Breast epithelium (tissue), 4 donors: ENCODE results near the gene CACNA2D4. TPM values are rescaled to one million over a fixed set of nuclear protein-coding genes. Genes with fewer than 3 reads are reported as not detected.

ENCODE experiments used
- DNase-seq, 2 donors: peaks; one replicate each; pipeline ENCODE4 v3.0.0-alpha.2; 2019; ENCODE audit warnings: low spot score in 2 of 2
- H3K27ac ChIP-seq, 2 donors: fragments of 200-600 bp; sonication (generic) in 1 of 2; one replicate each; pipeline ENCODE4 v1.5.1; 2016 to 2019; ENCODE audit warnings: mild to moderate bottlenecking in 1 of 2
- H3K27me3 ChIP-seq, 2 donors: fragments of 200-600 bp; sonication (generic) in 1 of 2; one replicate each; pipeline versions ENCODE4 v1.5.1 to v1.6.0; 2017 to 2019; ENCODE audit warnings: control low read depth in 1 of 2, mild to moderate bottlenecking in 1 of 2
- H3K36me3 ChIP-seq: fragments of 200-600 bp; one replicate; pipeline ENCODE4 v1.5.1; 2019
- H3K4me1 ChIP-seq, 2 donors: fragments of 200-600 bp; sonication (generic); one replicate each; pipeline ENCODE4 v1.5.1; 2016 to 2019; ENCODE audit warnings: control low read depth in 1 of 2
- H3K4me3 ChIP-seq, 3 donors: fragments of 200-600 bp; sonication (generic); 1 replicate in 2 of 3; 2 replicates in 1 of 3; pipeline ENCODE4 v1.5.1; 2016 to 2019; ENCODE audit warnings: mild to moderate bottlenecking in 3 of 3, moderate library complexity in 2 of 3
- H3K9me3 ChIP-seq, 2 donors: fragments of 200-600 bp; sonication (generic) in 1 of 2; one replicate each; pipeline ENCODE4 v1.5.1; 2016 to 2019; ENCODE audit warnings: control low read depth in 1 of 2
- POLR2A ChIP-seq: fragments of 450-650 bp; IDR thresholded peaks from one replicate; pipeline ENCODE4 v1.6.1; 2016; ENCODE audit warnings: antibody characterized with exemption, mild to moderate bottlenecking, moderate library complexity
- POLR2AphosphoS5 ChIP-seq, 3 donors: sonication (generic); formaldehyde crosslinking; IDR thresholded peaks; one replicate each; pipeline ENCODE4 v1.6.1; 2017; ENCODE audit warnings: antibody characterized with exemption in 3 of 3
- intact Hi-C: fragments of 100-400 bp; cut with DNase I; formaldehyde crosslinking; loops from one replicate; pipeline ENCODE4 v1.15.1; 2023; ENCODE audit warnings: low total_unique reads
- total RNA-seq, 3 donors: library from RNA; depleted of rRNA; stranded (reverse); fragments of >200 nt; gene quantifications; one replicate each; pipeline ENCODE4 v1.1.0, GENCODE V29; 2016
- TF ChIP-seq, protein P1 (sequence below), 3 donors: fragments of 450-650 bp; IDR thresholded peaks; one replicate each; pipeline ENCODE4 v1.5.1; 2016 to 2017; ENCODE audit warnings: antibody characterized with exemption in 3 of 3, mild to moderate bottlenecking in 3 of 3, moderate library complexity in 3 of 3

Gene CACNA2D4
- total RNA-seq, 3 donors from 2014 or later, result 3.2 to 10.2 (median 3.3) TPM

DNA sequence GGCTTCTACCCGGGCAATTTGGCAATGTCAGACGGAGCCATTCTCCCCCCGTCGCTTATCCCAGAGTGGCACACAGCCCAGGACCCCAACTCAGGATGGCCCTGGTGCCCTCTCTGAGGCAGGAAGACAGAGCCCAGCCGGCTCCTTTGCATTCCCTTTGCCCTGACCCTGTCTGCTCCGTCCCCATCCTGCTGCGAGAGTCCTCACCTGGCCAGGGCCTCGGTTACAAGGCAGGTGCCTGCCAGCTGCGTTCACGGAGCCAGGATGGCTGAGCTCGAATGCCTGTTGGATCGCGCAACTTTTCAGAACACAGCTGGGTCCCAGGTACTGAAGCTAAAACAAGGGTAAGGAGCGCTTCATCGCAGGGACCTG lies 79.5 kb downstream of the CACNA2D4 start:
- Histone ChIP-seq H3K36me3 (no peaks in the 10 kb centered on the region), H3K27ac (no peak overlapping the region), H3K27me3 (peaks cover 0 to 34% of the 10 kb centered on the region in 2 donors), H3K4me1 (no peaks in the 10 kb centered on the region), H3K4me3 (no peak overlapping the region), H3K9me3 (no peaks in the 10 kb centered on the region)
- intact Hi-C loops, result no loop called here
- TF ChIP-seq, protein P1, sequence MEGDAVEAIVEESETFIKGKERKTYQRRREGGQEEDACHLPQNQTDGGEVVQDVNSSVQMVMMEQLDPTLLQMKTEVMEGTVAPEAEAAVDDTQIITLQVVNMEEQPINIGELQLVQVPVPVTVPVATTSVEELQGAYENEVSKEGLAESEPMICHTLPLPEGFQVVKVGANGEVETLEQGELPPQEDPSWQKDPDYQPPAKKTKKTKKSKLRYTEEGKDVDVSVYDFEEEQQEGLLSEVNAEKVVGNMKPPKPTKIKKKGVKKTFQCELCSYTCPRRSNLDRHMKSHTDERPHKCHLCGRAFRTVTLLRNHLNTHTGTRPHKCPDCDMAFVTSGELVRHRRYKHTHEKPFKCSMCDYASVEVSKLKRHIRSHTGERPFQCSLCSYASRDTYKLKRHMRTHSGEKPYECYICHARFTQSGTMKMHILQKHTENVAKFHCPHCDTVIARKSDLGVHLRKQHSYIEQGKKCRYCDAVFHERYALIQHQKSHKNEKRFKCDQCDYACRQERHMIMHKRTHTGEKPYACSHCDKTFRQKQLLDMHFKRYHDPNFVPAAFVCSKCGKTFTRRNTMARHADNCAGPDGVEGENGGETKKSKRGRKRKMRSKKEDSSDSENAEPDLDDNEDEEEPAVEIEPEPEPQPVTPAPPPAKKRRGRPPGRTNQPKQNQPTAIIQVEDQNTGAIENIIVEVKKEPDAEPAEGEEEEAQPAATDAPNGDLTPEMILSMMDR (IDR thresholded peaks at IDR 0.05), result no peak
- TF ChIP-seq POLR2AphosphoS5 (IDR thresholded peaks at IDR 0.05), result no peak
- no peak for TF ChIP-seq POLR2A
- no peak for DNase-seq

DNA sequence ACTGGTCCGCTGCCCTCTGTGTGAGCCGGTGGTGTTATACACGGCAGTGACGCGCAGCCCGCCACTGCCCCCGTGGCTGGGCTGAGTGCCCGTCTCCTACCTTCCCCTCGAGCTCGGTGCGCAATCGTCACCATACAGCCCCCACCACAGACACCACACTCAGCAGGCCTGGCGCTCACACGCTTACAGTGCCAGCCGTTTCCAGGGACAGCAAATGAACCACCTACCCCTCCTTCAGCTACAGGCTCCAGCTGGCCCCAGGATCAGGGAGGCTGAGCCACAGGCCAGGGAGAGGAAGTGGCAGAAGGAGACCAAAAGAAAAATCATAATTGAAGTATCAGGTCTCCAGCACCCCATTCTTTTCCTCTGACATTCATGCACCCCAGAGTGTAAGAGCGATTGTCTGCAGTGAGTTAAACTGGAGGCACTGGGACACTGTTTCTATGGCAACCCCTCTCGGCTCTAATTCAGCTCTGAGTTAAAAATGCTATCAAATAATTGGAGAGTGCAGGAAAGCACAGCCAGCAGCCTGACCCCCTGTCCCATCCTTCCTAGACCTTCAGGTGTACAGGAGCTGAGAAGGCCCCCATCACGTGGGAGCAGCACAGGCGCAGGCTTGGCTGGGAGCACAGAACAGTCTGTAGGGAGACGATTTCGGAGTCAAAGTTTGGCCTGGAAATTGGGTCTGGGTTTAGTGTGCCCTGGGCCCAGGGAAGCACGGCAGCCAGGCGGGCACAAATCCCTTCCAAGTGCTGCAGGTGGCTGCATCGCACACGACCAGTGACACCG lies 80.1 kb downstream of the CACNA2D4 start:
- H3K4me1 ChIP-seq, result no peaks in the 10 kb centered on the region
- H3K27ac ChIP-seq, result no peak overlapping the region
- H3K36me3 ChIP-seq, result no peaks in the 10 kb centered on the region
- TF ChIP-seq, protein P1 (IDR thresholded peaks at IDR 0.05), result no peak
- TF ChIP-seq POLR2A, result no peak
- no peak for TF ChIP-seq POLR2AphosphoS5 (IDR thresholded peaks at IDR 0.05)
- no peak overlapping the region for H3K4me3 ChIP-seq
- no peak for DNase-seq
- H3K9me3 ChIP-seq, result no peaks in the 10 kb centered on the region
- intact Hi-C loops, result no loop called here
- peaks cover 0 to 34% of the 10 kb centered on the region in 2 donors for H3K27me3 ChIP-seq

DNA sequence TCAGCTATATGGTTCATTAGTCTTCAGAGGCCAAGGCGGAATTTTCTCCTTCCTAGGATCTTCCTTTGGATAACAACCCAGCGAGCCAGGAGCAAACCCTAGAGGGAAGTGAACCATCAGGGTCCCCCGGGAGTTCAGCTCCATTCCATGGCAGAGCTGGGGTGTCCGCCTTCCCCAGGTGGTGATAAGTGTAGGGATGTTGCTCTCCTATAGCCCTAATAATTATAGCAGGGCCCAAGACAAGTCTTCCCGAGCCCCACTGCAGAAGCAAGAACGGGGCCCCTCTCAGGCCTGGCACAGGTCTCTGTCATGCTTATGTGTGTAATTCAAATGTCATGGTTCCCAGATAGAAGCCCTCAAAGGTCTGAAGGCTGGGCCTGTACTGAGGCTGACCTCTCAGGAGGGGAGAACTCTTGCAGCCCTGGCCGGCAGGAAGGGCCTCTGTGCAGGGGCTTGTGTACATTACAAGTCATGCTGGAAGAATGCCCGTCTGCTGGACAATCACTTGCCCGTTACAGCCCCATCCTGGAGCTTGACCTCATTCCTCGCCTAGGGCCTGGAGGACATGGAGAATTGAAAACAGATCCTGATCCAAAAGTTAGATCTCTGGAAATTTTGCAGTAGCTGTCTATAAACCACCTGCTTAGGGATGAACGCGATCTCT lies 80.8 kb downstream of the CACNA2D4 start:
- Histone ChIP-seq H3K27me3 (peaks cover 0 to 30% of the 10 kb centered on the region in 2 donors), H3K4me3 (no peak overlapping the region), H3K4me1 (no peaks in the 10 kb centered on the region), H3K27ac (no peak overlapping the region), H3K36me3 (no peaks in the 10 kb centered on the region), H3K9me3 (no peaks in the 10 kb centered on the region)
- TF ChIP-seq POLR2A (no peak), POLR2AphosphoS5 (IDR thresholded peaks at IDR 0.05) (no peak)
- TF ChIP-seq, protein P1 (IDR thresholded peaks at IDR 0.05), result no peak
- no peak for DNase-seq
- intact Hi-C loops, result no loop called here

DNA sequence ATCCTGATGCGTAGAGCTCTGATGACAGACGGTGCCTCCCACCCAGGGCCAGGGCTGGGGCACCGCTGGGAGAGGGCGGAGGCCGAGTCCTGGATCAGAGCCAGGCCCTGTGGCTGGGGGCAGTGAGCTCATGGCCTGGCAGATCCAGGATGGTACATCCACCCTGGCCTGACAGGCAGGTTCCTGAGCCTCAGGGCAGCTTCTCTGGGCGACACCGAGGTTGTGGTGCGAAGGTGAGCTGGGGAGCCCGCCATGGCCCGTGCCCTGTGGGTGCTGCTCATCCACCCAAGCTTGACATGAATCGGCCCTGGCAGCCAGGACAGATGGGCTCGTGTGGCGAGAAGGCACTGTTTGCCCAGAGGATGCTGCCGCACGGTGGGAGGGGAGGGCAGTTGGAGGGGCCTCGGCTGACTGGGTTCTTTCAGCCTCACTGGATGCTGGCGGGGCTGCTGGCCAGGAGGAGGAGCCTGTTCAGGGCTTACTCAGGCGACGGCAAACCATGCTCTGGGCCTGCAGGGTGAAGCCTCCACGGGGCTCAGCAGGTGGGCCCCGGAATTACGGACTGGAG lies 81.5 kb downstream of the CACNA2D4 start:
- Histone ChIP-seq H3K27me3 (peaks cover 0 to 23% of the 10 kb centered on the region in 2 donors), H3K4me1 (no peaks in the 10 kb centered on the region), H3K27ac (no peak overlapping the region), H3K9me3 (no peaks in the 10 kb centered on the region), H3K4me3 (no peak overlapping the region), H3K36me3 (no peaks in the 10 kb centered on the region)
- DNase-seq, result peak; percentile 22 to 80
- intact Hi-C loops, result no loop called here
- TF ChIP-seq POLR2AphosphoS5 (IDR thresholded peaks at IDR 0.05), result no peak
- TF ChIP-seq, protein P1 (IDR thresholded peaks at IDR 0.05), result no peak
- no peak for TF ChIP-seq POLR2A
